Left ventricle myocardium inferior (tissue), 1 donor: ENCODE measurements around the gene TRABD2A. TPM values are rescaled to one million over a fixed set of nuclear protein-coding genes. Genes with fewer than 3 reads are reported as not detected.
"Not testable (repeated sequence)": the region's sequence is repeated elsewhere in the genome, so short reads cannot be mapped to it uniquely, and the experiment has no call there.

Experiments used
- DNase-seq: peaks from one replicate; pipeline ENCODE4 v3.0.0-alpha.2; 2020
- H3K27ac ChIP-seq: fragments of 200-600 bp; replicated peaks from 2 replicates; pipeline ENCODE4 v1.8.0; 2021
- H3K27me3 ChIP-seq: fragments of 200-600 bp; 2 replicates; pipeline ENCODE4 v1.8.0; 2021; ENCODE audit warnings: low read depth
- H3K36me3 ChIP-seq: fragments of 200-600 bp; 2 replicates; pipeline ENCODE4 v1.8.0; 2021
- H3K4me1 ChIP-seq: fragments of 200-600 bp; 2 replicates; pipeline ENCODE4 v1.8.0; 2021
- H3K4me3 ChIP-seq: fragments of 200-600 bp; 2 replicates; pipeline ENCODE4 v1.8.0; 2021; ENCODE audit warnings: mild to moderate bottlenecking, moderate library complexity
- H3K9me3 ChIP-seq: fragments of 200-600 bp; replicated peaks from 2 replicates; pipeline ENCODE4 v1.8.0; 2021
- intact Hi-C: fragments of 100-400 bp; cut with micrococcal nuclease; formaldehyde crosslinking; loops from one replicate; pipeline ENCODE4 v1.11.0; 2022
- total RNA-seq: library from RNA; stranded (reverse); fragmentation: NEBNext Ultra II Directional; extraction: Animal tissue kit (Norgen Biotek cat#: 25700); gene quantifications from one replicate; pipeline ENCODE4 v1.2.1, GENCODE V29; 2021
- TF ChIP-seq, protein P1 (sequence below): fragments of 200-600 bp; IDR thresholded peaks from 2 replicates; pipeline ENCODE4 v1.8.0; 2021; ENCODE audit warnings: antibody characterized with exemption, mild to moderate bottlenecking, borderline replicate concordance
- donor health status: DM: no; HTN: yes; CAD: no; lungs with severe emphysema.

The TRABD2A gene
- total RNA-seq, 1 donor from 2014 or later, result 0.49 TPM

GRCh38 chr2:84778911-84779690, 101.8 kb downstream of the TRABD2A start:
- no peak overlapping the region for H3K27ac ChIP-seq
- no peaks in the 10 kb centered on the region for H3K4me1 ChIP-seq
- H3K9me3 ChIP-seq, result peaks cover 34% of the 10 kb centered on the region
- H3K36me3 ChIP-seq, result no peaks in the 10 kb centered on the region
- no peak for DNase-seq
- TF ChIP-seq, protein P1, sequence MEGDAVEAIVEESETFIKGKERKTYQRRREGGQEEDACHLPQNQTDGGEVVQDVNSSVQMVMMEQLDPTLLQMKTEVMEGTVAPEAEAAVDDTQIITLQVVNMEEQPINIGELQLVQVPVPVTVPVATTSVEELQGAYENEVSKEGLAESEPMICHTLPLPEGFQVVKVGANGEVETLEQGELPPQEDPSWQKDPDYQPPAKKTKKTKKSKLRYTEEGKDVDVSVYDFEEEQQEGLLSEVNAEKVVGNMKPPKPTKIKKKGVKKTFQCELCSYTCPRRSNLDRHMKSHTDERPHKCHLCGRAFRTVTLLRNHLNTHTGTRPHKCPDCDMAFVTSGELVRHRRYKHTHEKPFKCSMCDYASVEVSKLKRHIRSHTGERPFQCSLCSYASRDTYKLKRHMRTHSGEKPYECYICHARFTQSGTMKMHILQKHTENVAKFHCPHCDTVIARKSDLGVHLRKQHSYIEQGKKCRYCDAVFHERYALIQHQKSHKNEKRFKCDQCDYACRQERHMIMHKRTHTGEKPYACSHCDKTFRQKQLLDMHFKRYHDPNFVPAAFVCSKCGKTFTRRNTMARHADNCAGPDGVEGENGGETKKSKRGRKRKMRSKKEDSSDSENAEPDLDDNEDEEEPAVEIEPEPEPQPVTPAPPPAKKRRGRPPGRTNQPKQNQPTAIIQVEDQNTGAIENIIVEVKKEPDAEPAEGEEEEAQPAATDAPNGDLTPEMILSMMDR, result no peak
- no peaks in the 10 kb centered on the region for H3K27me3 ChIP-seq
- H3K4me3 ChIP-seq, result no peak overlapping the region
- intact Hi-C loops, result no loop called here

DNA sequence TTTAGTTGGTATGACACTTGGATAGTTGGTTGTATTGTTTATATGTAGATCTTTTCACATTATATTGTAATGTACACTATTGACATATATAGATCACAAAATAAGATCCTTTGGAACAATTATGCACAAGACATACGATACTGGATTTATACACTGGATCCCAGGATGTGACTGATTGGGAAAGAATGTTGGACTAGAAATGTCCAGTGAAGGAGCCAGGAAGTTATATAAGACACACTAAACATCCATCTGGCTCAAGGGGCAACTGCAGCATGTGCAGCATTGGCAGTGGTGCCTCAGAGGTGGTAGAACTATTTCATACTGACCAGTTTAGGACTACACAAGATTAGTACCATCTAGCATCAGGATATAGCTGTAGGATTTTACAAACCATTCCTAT, 104.9 kb downstream of the TRABD2A start:
- Histone ChIP-seq H3K36me3 (no peaks in the 10 kb centered on the region), H3K4me1 (no peaks in the 10 kb centered on the region), H3K27ac (no peak overlapping the region), H3K9me3 (peaks cover 65% of the 10 kb centered on the region), H3K27me3 (no peaks in the 10 kb centered on the region), H3K4me3 (no peak overlapping the region)
- TF ChIP-seq, protein P1, result no peak
- DNase-seq, result no peak
- intact Hi-C loops, result no loop called here

- H3K36me3 ChIP-seq, H3K4me3 ChIP-seq, DNase-seq, H3K27me3 ChIP-seq, H3K27ac ChIP-seq, H3K4me1 ChIP-seq, intact Hi-C loops: not testable (repeated sequence)
- peaks cover 75% of the 10 kb centered on the region for H3K9me3 ChIP-seq
Measured at GRCh38 chr2:84773562-84773961, 107.3 kb downstream of the TRABD2A start.

Other genes with a start within 250 kb of the TRABD2A start
- gene TMSB10, start 24.6 kb upstream of the TRABD2A start, total RNA-seq, result 400 TPM
- gene KCMF1, start 90.1 kb upstream of the TRABD2A start, total RNA-seq, result 90.2 TPM